Cardiac muscle cell (in vitro differentiated cells and primary cell): ENCODE measurements around the gene S100A8. TPM values are rescaled to one million over a fixed set of nuclear protein-coding genes. Genes with fewer than 3 reads are reported as not detected.

Experiments
- DNase-seq, 2 donors: peaks; one replicate each; pipeline versions ENCODE4 v3.0.0 to v3.0.0-alpha.2; 2010 to 2017; ENCODE audit warnings: low read depth in 1 of 2, low spot score in 1 of 2
- H3K27ac ChIP-seq: fragments of 200-600 bp; sonication (generic); 2 replicates; pipeline ENCODE4 v1.5.1; 2016
- H3K27me3 ChIP-seq: fragments of 200-600 bp; sonication (generic); 2 replicates; pipeline ENCODE4 v1.6.0; 2016; ENCODE audit warnings: control low read depth
- H3K36me3 ChIP-seq: fragments of 200-600 bp; sonication (generic); 2 replicates; pipeline ENCODE4 v1.5.1; 2016; ENCODE audit warnings: control low read depth
- H3K4me1 ChIP-seq: fragments of 200-600 bp; sonication (generic); 2 replicates; pipeline ENCODE4 v1.8.1; 2017; ENCODE audit warnings: low read depth, mild to moderate bottlenecking, mixed run types
- H3K4me3 ChIP-seq: fragments of 200-600 bp; sonication (generic); 2 replicates; pipeline ENCODE4 v1.5.1; 2016; ENCODE audit warnings: mild to moderate bottlenecking
- H3K9me3 ChIP-seq: fragments of 200-600 bp; sonication (generic); 2 replicates; pipeline ENCODE4 v1.5.1; 2017; ENCODE audit warnings: low read depth, mild to moderate bottlenecking, control low read depth
- polyA plus RNA-seq: library from polyadenylated mRNA; unstranded; fragments of >200 nt; fragmentation: Nextera tagmentation; extraction: Ambion mirVana; gene quantifications from 2 replicates; pipeline ENCODE4 v1.2.1, GENCODE V29; 2016
- total RNA-seq: library from RNA; depleted of rRNA; stranded (reverse); fragments of >200 nt; gene quantifications from 2 replicates; pipeline ENCODE4 v1.2.3, GENCODE V29; 2016
- TF ChIP-seq, protein P1 (sequence below): IDR thresholded peaks from 2 replicates; pipeline ENCODE4 v1.5.1; 2012; ENCODE audit warnings: low read depth, mild to moderate bottlenecking, low read length

S100A8 gene
- total and polyA plus RNA-seq, 2 experiments from 2014 or later = 4.4 TPM; not detected in 1

GRCh38 chr1:153362187-153362775 is 28.6 kb downstream of the S100A8 start:
- DNase-seq = no peak
- H3K27ac ChIP-seq = peak overlapping the region; percentile 87
- no peaks in the 10 kb centered on the region for H3K9me3 ChIP-seq
- TF ChIP-seq, protein P1, sequence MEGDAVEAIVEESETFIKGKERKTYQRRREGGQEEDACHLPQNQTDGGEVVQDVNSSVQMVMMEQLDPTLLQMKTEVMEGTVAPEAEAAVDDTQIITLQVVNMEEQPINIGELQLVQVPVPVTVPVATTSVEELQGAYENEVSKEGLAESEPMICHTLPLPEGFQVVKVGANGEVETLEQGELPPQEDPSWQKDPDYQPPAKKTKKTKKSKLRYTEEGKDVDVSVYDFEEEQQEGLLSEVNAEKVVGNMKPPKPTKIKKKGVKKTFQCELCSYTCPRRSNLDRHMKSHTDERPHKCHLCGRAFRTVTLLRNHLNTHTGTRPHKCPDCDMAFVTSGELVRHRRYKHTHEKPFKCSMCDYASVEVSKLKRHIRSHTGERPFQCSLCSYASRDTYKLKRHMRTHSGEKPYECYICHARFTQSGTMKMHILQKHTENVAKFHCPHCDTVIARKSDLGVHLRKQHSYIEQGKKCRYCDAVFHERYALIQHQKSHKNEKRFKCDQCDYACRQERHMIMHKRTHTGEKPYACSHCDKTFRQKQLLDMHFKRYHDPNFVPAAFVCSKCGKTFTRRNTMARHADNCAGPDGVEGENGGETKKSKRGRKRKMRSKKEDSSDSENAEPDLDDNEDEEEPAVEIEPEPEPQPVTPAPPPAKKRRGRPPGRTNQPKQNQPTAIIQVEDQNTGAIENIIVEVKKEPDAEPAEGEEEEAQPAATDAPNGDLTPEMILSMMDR = no peak
- H3K4me3 ChIP-seq = no peak overlapping the region
- H3K36me3 ChIP-seq = no peaks in the 10 kb centered on the region
- H3K4me1 ChIP-seq = peaks cover 41% of the 10 kb centered on the region
- H3K27me3 ChIP-seq = no peaks in the 10 kb centered on the region

DNA sequence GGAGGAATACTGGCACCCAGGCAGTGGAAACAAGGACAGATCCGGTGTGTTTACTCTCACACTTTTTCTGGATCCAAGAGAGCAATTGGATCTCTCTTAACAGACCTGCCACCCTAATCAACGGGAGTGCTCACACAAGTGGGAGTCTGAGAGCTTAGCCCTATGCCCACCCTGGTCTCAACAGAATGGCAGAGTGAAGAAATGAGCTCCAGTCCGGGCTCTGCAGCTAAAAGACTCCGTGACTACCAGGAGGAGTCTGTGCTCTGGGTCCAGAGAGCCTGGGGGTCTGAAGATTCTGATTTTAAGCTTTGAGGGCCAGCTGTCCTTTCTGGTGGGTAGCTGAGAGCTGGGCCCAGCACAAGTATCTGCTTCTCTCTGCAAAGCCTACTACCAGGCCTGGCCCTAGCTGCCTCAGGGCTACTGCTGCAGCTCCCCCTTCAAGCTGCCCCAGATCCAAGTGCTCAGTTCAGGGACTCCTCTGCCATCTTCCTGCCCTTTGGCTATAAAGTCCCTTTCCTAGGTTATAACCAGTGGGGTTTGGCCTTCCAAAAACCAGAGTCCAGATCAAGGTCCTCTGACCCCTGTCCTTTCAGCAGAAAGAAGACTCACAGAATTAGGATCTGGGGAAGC is 29.3 kb downstream of the S100A8 start:
- Histone ChIP-seq H3K4me1 (peaks cover 41% of the 10 kb centered on the region), H3K9me3 (no peaks in the 10 kb centered on the region), H3K27me3 (no peaks in the 10 kb centered on the region), H3K27ac (peak overlapping the region; percentile 87), H3K36me3 (no peaks in the 10 kb centered on the region), H3K4me3 (no peak overlapping the region)
- peak in 1 of 2 donors; percentile 65 for DNase-seq
- TF ChIP-seq, protein P1 = no peak

- Histone ChIP-seq H3K27ac (peak overlapping the region; percentile 87), H3K36me3 (no peaks in the 10 kb centered on the region), H3K4me3 (no peak overlapping the region), H3K4me1 (peaks cover 41% of the 10 kb centered on the region), H3K27me3 (no peaks in the 10 kb centered on the region), H3K9me3 (no peaks in the 10 kb centered on the region)
- DNase-seq = peak in 1 of 2 donors; percentile 76
- TF ChIP-seq, protein P1 = no peak
Measured at GRCh38 chr1:153360592-153361479, 30.0 kb downstream of the S100A8 start.

GRCh38 chr1:153360190-153360589 is 30.7 kb downstream of the S100A8 start:
- Histone ChIP-seq H3K27ac (peak overlapping the region; percentile 87), H3K27me3 (no peaks in the 10 kb centered on the region), H3K36me3 (no peaks in the 10 kb centered on the region), H3K4me3 (no peak overlapping the region), H3K9me3 (no peaks in the 10 kb centered on the region), H3K4me1 (peaks cover 36% of the 10 kb centered on the region)
- TF ChIP-seq, protein P1 = no peak
- DNase-seq = no peak

DNA sequence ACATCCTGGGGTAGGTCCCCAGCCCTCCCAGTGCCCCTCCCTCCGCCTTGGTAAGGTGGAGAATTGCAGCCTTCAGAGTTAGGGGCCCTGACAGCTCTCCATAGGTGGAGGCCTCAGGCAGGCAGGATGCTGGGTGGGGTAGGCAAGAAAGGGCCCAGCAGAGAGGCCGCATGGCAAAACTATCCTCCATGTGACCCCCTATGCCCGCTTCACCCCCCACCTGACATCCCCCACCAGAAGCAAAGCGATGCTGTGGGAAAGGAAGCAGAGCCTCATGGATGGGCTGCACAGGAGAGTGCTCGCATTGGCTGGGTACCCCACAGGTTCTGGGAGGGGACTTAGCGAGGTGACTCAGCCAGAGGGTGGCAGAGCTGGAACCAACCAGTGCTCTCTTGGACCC is 31.6 kb downstream of the S100A8 start:
- TF ChIP-seq, protein P1 = no peak
- no peak for DNase-seq
- Histone ChIP-seq H3K9me3 (no peaks in the 10 kb centered on the region), H3K4me3 (no peak overlapping the region), H3K27ac (no peak overlapping the region), H3K4me1 (peaks cover 34% of the 10 kb centered on the region), H3K36me3 (no peaks in the 10 kb centered on the region), H3K27me3 (no peaks in the 10 kb centered on the region)
